Upper lobe of left lung (tissue), 6 donors: Measurements from ENCODE around the gene MRPS18A. TPM values are rescaled to one million over a fixed set of nuclear protein-coding genes. Genes with fewer than 3 reads are reported as not detected.
A peak's percentile ranks its signal among the peaks of the same experiment; 100 is the strongest.
"Not testable (repeated sequence)": the region's sequence is repeated elsewhere in the genome, so short reads cannot be mapped to it uniquely, and the experiment has no call there.

ENCODE experiments used
- ATAC-seq, 2 donors: fragments of 200-7000 bp; cut with Tn5 transposase; one replicate each; pipeline ENCODE4 v1.9.1; 2022; ENCODE audit warnings: mild to moderate bottlenecking in 2 of 2, moderate library complexity in 2 of 2; ENCODE audit not compliant: low FRiP score in 2 of 2
- DNase-seq, 2 donors: peaks; one replicate each; pipeline ENCODE4 v3.0.0-alpha.2; 2019 to 2020
- H3K27ac ChIP-seq, 4 donors: fragments of 200-600 bp; sonication (generic); one replicate each; pipeline ENCODE4 v1.5.1; 2016 to 2019
- H3K27me3 ChIP-seq, 4 donors: fragments of 200-600 bp; sonication (generic); one replicate each; pipeline ENCODE4 v1.5.1; 2017 to 2019
- H3K36me3 ChIP-seq, 4 donors: fragments of 200-600 bp; sonication (generic); one replicate each; pipeline ENCODE4 v1.5.1; 2016 to 2019
- H3K4me1 ChIP-seq, 4 donors: fragments of 200-600 bp; sonication (generic); one replicate each; pipeline ENCODE4 v1.5.1; 2018 to 2019
- H3K4me3 ChIP-seq, 4 donors: fragments of 200-600 bp; sonication (generic); one replicate each; pipeline ENCODE4 v1.5.1; 2017 to 2019; ENCODE audit warnings: mild to moderate bottlenecking in 2 of 4, moderate library complexity in 1 of 4
- H3K9me3 ChIP-seq, 4 donors: fragments of 200-600 bp; sonication (generic); one replicate each; pipeline ENCODE4 v1.5.1; 2018 to 2019
- CTCF ChIP-seq, 6 experiments: fragments of 450-650 bp in 4 of 6; fragments of 200-600 bp in 2 of 6; sonication (generic) in 2 of 6; IDR thresholded peaks; one replicate each; pipeline ENCODE4 v1.5.1; 2016 to 2019; ENCODE audit warnings: antibody characterized with exemption in 6 of 6
- EP300 ChIP-seq, 4 donors: sonication (generic); formaldehyde crosslinking; IDR thresholded peaks; one replicate each; pipeline ENCODE4 v1.5.1; 2017; ENCODE audit warnings: antibody characterized with exemption in 4 of 4, control low read depth in 2 of 4
- POLR2A ChIP-seq, 4 donors: fragments of 450-650 bp; IDR thresholded peaks; one replicate each; pipeline ENCODE4 v1.5.1; 2016 to 2017; ENCODE audit warnings: antibody characterized with exemption in 4 of 4, mild to moderate bottlenecking in 2 of 4
- POLR2AphosphoS5 ChIP-seq, 2 donors: sonication (generic); formaldehyde crosslinking; IDR thresholded peaks; one replicate each; pipeline ENCODE4 v1.5.1; 2017; ENCODE audit warnings: antibody characterized with exemption in 2 of 2
- WGBS, 2 donors: methylation state at CpG; one replicate each; pipeline ENCODE4 v1.1.5; 2017 to 2018; 5-methylcytosine and 5-hydroxymethylcytosine counted together
- total RNA-seq, 6 donors: library from RNA; depleted of rRNA in 4 of 6; stranded (reverse); fragments of >200 nt in 4 of 6; gene quantifications; one replicate each; pipeline versions ENCODE4 v1.1.0 to v1.2.1, GENCODE V29; 2016 to 2021
- donor health status: DM: no; HTN: no; CAD: no; lungs with moderate emphysema.
- donor health status: DM: no; HTN: yes; CAD: no; lungs with severe emphysema.

MRPS18A gene
- total RNA-seq, 6 donors from 2014 or later = 21.0 to 45.6 (median 33.4) TPM

- TF ChIP-seq POLR2AphosphoS5 (IDR thresholded peaks at IDR 0.05) (no peak), EP300 (IDR thresholded peaks at IDR 0.05) (no peak), CTCF (IDR thresholded peaks at IDR 0.05) (no peak), POLR2A (IDR thresholded peaks at IDR 0.05) (no peak)
- H3K27ac ChIP-seq = peak overlapping the region; percentile 84 to 92 (median 90)
- H3K4me3 ChIP-seq = peak overlapping the region in 1 of 4 donors; percentile 64
These were observed 52.8 kb downstream of the MRPS18A start for GRCh38 chr6:43634702-43635303.

DNA sequence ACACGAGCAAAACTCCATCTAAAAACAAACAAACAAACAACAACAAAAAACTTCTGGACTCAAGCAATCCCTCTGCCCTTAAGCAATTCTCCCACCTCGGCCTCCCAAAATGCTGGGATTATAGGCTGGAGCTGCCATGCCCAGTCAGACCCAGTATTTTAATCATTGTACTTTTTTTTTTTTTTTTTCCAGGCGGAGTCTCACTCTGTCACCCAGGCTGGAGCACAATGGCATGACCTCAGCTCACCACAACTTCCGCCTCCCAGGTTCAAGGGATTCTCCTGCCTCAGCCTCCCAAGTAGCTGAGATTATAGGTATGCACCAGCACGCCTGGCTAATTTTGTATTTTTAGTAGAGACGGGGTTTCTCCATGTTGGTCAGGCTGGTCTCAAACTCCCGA lies 54.6 kb downstream of the MRPS18A start:
- ATAC-seq, H3K27ac ChIP-seq, H3K36me3 ChIP-seq, H3K9me3 ChIP-seq, H3K4me3 ChIP-seq, DNase-seq, H3K27me3 ChIP-seq: not testable (repeated sequence)
- WGBS, 2 donors = 92 to 95% methylated on average over 7 of the region's 7 CpGs
- H3K4me1 ChIP-seq = peaks cover 29 to 38% (median 30%) of the 10 kb centered on the region in 4 donors

More at GRCh38 chr6:43634702-43635303, 52.8 kb downstream of the MRPS18A start:
- DNase-seq (no peak), ATAC-seq (no peak)
- Histone ChIP-seq H3K36me3 (peaks cover 3 to 19% (median 10%) of the 10 kb centered on the region in 4 donors), H3K27me3 (no peaks in the 10 kb centered on the region), H3K4me1 (peaks cover 33 to 48% (median 38%) of the 10 kb centered on the region in 4 donors), H3K9me3 (no peaks in the 10 kb centered on the region)
- 80 to 85% methylated on average over 9 of the region's 9 CpGs for WGBS, 2 donors

DNA sequence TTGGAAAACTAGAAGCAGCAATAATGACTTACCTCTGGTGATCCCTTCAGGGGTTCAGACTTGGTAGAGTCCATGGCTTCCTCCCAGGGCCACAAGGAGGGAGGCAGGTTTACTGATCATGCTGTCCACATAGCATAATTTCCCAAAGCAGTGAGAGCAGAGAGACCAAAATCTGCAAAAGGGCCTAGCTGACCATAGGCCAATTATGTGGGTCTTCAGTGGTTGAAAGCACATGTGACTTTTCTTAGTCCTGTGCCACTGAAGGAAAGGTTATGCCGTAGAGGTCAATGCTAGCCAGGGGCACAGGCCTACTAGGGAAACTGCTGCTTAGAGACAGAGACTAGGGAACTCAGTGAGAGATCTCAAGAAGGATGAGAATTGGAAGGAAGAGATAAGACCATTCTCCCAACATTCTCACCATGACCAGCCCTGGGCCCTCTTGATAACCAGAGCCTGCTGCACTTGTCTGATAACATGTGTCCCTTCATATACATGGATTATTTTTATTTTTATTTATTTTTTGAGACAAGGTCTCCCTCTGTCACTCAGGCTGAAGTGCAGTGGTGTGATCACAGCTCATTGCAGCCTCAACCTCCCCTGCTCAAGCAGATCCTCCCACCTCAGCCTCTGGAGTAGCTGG lies 56.5 kb downstream of the MRPS18A start:
- no peak overlapping the region for H3K4me3 ChIP-seq
- no peaks in the 10 kb centered on the region for H3K27me3 ChIP-seq
- ATAC-seq (no peak), DNase-seq (no peak)
- H3K36me3 ChIP-seq = peaks cover 0 to 2% (median 1%) of the 10 kb centered on the region in 4 donors
- H3K27ac ChIP-seq = peak overlapping the region in 2 of 4 donors; percentile 30 to 94
- 94 to 100% methylated on average over 1 of the region's 1 CpG for WGBS, 2 donors
- TF ChIP-seq POLR2A (IDR thresholded peaks at IDR 0.05) (no peak), POLR2AphosphoS5 (IDR thresholded peaks at IDR 0.05) (no peak), EP300 (IDR thresholded peaks at IDR 0.05) (no peak), CTCF (IDR thresholded peaks at IDR 0.05) (no peak)
- H3K9me3 ChIP-seq = no peaks in the 10 kb centered on the region
- H3K4me1 ChIP-seq = peaks cover 26 to 38% (median 29%) of the 10 kb centered on the region in 4 donors

DNA sequence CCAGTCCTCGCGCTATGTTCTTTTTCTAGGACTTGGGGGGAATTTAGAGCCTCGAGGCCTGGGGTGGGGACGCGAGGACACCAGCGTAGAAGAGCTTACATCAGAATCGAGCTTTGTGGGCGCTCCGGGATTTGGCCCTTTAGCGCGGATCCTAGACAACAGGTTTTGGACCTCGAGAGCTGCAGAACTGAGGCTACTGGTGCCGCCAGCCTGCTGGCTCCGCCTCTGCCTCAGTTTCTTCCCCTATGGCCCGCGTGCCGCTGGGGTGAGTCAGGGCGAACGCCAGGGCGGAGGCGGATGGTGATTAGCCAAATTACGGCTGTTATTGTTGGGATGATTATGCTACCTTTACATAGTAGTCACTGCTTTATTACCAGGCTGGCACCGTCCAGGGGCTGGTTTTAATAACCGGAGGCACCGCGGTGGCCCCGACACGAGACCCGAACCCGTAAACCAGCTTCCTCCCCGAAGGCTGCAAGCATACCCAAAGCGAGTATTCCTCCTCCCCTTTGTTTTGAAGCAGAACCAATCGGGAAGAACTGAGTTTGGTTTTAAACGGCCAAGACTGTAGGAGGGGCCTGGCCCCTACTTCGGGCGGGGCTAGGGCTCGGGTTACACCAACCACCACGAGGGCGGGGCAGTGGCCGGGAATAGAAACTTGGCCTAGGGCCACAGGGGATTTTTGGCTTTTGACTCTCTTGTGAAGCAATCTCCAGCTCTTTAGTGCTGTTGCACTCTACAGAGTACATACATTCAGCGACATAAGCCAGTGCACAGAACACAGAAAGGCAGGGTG lies 57.9 kb downstream of the MRPS18A start:
- Histone ChIP-seq H3K27me3 (no peaks in the 10 kb centered on the region), H3K36me3 (peaks cover 3 to 16% (median 15%) of the 10 kb centered on the region in 4 donors), H3K9me3 (no peaks in the 10 kb centered on the region), H3K4me1 (peaks cover 23 to 35% (median 29%) of the 10 kb centered on the region in 4 donors), H3K4me3 (peak overlapping the region; percentile 81 to 97 (median 88)), H3K27ac (peak overlapping the region; percentile 94 to 97 (median 95))
- TF ChIP-seq CTCF (IDR thresholded peaks at IDR 0.05) = peak in 2 of 6 experiments; percentile 8 to 11
- TF ChIP-seq EP300 (IDR thresholded peaks at IDR 0.05) = peak in 2 of 4 donors; percentile 6 to 58
- peak in 3 of 4 donors; percentile 32 to 85 (median 75) for TF ChIP-seq POLR2A (IDR thresholded peaks at IDR 0.05)
- TF ChIP-seq POLR2AphosphoS5 (IDR thresholded peaks at IDR 0.05) = peak; percentile 77 to 89
- peak; percentile 94 to 96 for ATAC-seq
- peak; percentile 88 to 96 for DNase-seq
- 0 to 1% methylated on average over 39 to 41 of the region's 41 CpGs for WGBS, 2 donors

- H3K27me3 ChIP-seq = no peaks in the 10 kb centered on the region
- peaks cover 9 to 22% (median 21%) of the 10 kb centered on the region in 4 donors for H3K36me3 ChIP-seq
- ATAC-seq = peak; percentile 95 to 98
- peak within 1 kb of the TSS; percentile 94 to 97 (median 95) for H3K27ac ChIP-seq
- WGBS, 2 donors = 0 to 1% methylated on average over 21 to 24 of the region's 46 CpGs
- TF ChIP-seq POLR2AphosphoS5 (IDR thresholded peaks at IDR 0.05) (peak; percentile 83 to 88), CTCF (IDR thresholded peaks at IDR 0.05) (no peak), EP300 (IDR thresholded peaks at IDR 0.05) (peak in 1 of 4 donors; percentile 38), POLR2A (IDR thresholded peaks at IDR 0.05) (peak in 2 of 4 donors; percentile 35 to 64)
- peak within 1 kb of the TSS; percentile 81 to 97 (median 88) for H3K4me3 ChIP-seq
- peak; percentile 97 to 100 for DNase-seq
- H3K4me1 ChIP-seq = peaks cover 23 to 35% (median 29%) of the 10 kb centered on the region in 4 donors
- no peaks in the 10 kb centered on the region for H3K9me3 ChIP-seq
These were observed 58.5 kb downstream of the MRPS18A start, which contains the start of gene GTPBP2 for GRCh38 chr6:43629104-43629504. GTPBP2 (minus strand) TSS chr6:43629264; CDS start chr6:43629162, 102 bp downstream.
